SU-DHL-6 (cell line): ENCODE data around the gene DOCK9.

ENCODE experiments used
- H2AFZ ChIP-seq: fragments of 200-600 bp; sonication (generic); 2 replicates; pipeline ENCODE4 v1.6.1; 2014; ENCODE audit warnings: low read depth, mild to moderate bottlenecking, moderate library complexity, mixed read lengths, antibody characterized with exemption, low read length; ENCODE audit not compliant: severe bottlenecking
- H3F3A ChIP-seq: fragments of 200-600 bp; shearing (Covaris generic); 2 replicates; pipeline ENCODE4 v1.6.0; 2016; ENCODE audit warnings: antibody characterized with exemption, mild to moderate bottlenecking; ENCODE audit not compliant: insufficient read depth
- H3K27ac ChIP-seq: fragments of 200-600 bp; sonication (generic); 2 replicates; pipeline ENCODE4 v1.5.1; 2016; ENCODE audit warnings: low read depth, mild to moderate bottlenecking, low read length, moderate library complexity, mixed read lengths
- H3K27me3 ChIP-seq: fragments of 200-600 bp; sonication (generic), shearing (Covaris generic); 2 replicates; pipeline ENCODE4 v1.6.0; 2014; ENCODE audit warnings: mild to moderate bottlenecking, low read length
- H3K36me3 ChIP-seq: fragments of 200-600 bp; sonication (generic); 2 replicates; pipeline ENCODE4 v1.6.1; 2014; ENCODE audit warnings: mild to moderate bottlenecking, low read length, mixed read lengths
- H3K4me2 ChIP-seq: fragments of 300-600, 200-600 bp; shearing (Covaris generic), sonication (generic); 2 replicates; pipeline ENCODE4 v1.6.0; 2014; ENCODE audit warnings: low read length, low read depth, mild to moderate bottlenecking; ENCODE audit not compliant: poor library complexity, severe bottlenecking
- H3K4me3 ChIP-seq: fragments of 200-600 bp; sonication (generic); 2 replicates; pipeline ENCODE4 v1.5.1; 2014; ENCODE audit warnings: antibody characterized with exemption, low read length, mild to moderate bottlenecking, mixed read lengths; ENCODE audit not compliant: insufficient read depth, poor library complexity, severe bottlenecking
- H3K79me2 ChIP-seq: fragments of 200-600 bp; sonication (generic); 2 replicates; pipeline ENCODE4 v1.6.1; 2014; ENCODE audit warnings: mild to moderate bottlenecking, low read length, moderate library complexity; ENCODE audit not compliant: insufficient read depth
- H3K9ac ChIP-seq: fragments of 200-600 bp; sonication (generic); 2 replicates; pipeline ENCODE4 v1.7.0; 2014; ENCODE audit warnings: mild to moderate bottlenecking, low read length
- H3K9me2 ChIP-seq: fragments of 200-600 bp; sonication (generic); replicated peaks from 2 replicates; pipeline ENCODE4 v1.6.1; 2014; ENCODE audit warnings: low read length; ENCODE audit not compliant: insufficient read depth
- H3K9me3 ChIP-seq: fragments of 200-600 bp; sonication (generic); 2 replicates; pipeline ENCODE4 v1.6.1; 2014; ENCODE audit warnings: low read length, mixed read lengths; ENCODE audit not compliant: insufficient read depth
- H4K20me1 ChIP-seq: fragments of 200-600 bp; sonication (generic); 2 replicates; pipeline ENCODE4 v1.6.1; 2014; ENCODE audit warnings: low read depth, mild to moderate bottlenecking, antibody characterized with exemption, low read length, moderate library complexity, mixed read lengths
- CTCF ChIP-seq: fragments of 200-600 bp; sonication (generic); IDR thresholded peaks from one replicate; pipeline ENCODE4 v1.5.1; 2017; ENCODE audit warnings: antibody characterized with exemption, mild to moderate bottlenecking, low read length, moderate library complexity; ENCODE audit not compliant: insufficient read depth, poor library complexity, severe bottlenecking
- EZH2phosphoT487 ChIP-seq: fragments of 200-600 bp; sonication (generic), shearing (Covaris generic); conservative IDR thresholded peaks from 2 replicates; pipeline ENCODE4 v1.6.1; 2018; ENCODE audit warnings: mild to moderate bottlenecking, antibody characterized with exemption, low read length, moderate library complexity, mixed read lengths

DOCK9 gene

GRCh38 chr13:98940325-98941001 lies 37.4 kb downstream of the DOCK9 start:
- H3K9ac ChIP-seq, result no peak overlapping the region
- H3K4me3 ChIP-seq, result no peak overlapping the region
- no peak overlapping the region for H2AFZ ChIP-seq
- no peaks in the 10 kb centered on the region for H3K9me3 ChIP-seq
- H3K36me3 ChIP-seq, result no peaks in the 10 kb centered on the region
- H3K4me2 ChIP-seq, result no peak overlapping the region
- no peaks in the 10 kb centered on the region for H3K9me2 ChIP-seq
- TF ChIP-seq CTCF (no peak), EZH2phosphoT487 (no peak)
- no peaks in the 10 kb centered on the region for H4K20me1 ChIP-seq
- no peaks in the 10 kb centered on the region for H3K27me3 ChIP-seq
- no peaks in the 10 kb centered on the region for H3F3A ChIP-seq
- no peaks in the 10 kb centered on the region for H3K79me2 ChIP-seq
- H3K27ac ChIP-seq, result no peak overlapping the region

GRCh38 chr13:98939660-98940191 lies 38.1 kb downstream of the DOCK9 start:
- Histone ChIP-seq H3K36me3 (no peaks in the 10 kb centered on the region), H3K9me2 (no peaks in the 10 kb centered on the region)

GRCh38 chr13:98938801-98939200 lies 39.1 kb downstream of the DOCK9 start:
- Histone ChIP-seq H3K27me3 (no peaks in the 10 kb centered on the region), H3K9ac (no peak overlapping the region), H3K9me3 (no peaks in the 10 kb centered on the region), H3K36me3 (no peaks in the 10 kb centered on the region), H3K4me3 (no peak overlapping the region), H3K27ac (no peak overlapping the region), H2AFZ (no peak overlapping the region), H3K4me2 (no peak overlapping the region), H4K20me1 (no peaks in the 10 kb centered on the region), H3K9me2 (no peaks in the 10 kb centered on the region), H3K79me2 (no peaks in the 10 kb centered on the region), H3F3A (no peaks in the 10 kb centered on the region)
- TF ChIP-seq EZH2phosphoT487, result no peak
- TF ChIP-seq CTCF, result no peak

More at GRCh38 chr13:98939660-98940191, 38.1 kb downstream of the DOCK9 start:
- Histone ChIP-seq H3K79me2 (no peaks in the 10 kb centered on the region), H3F3A (no peaks in the 10 kb centered on the region), H4K20me1 (no peaks in the 10 kb centered on the region), H2AFZ (no peak overlapping the region), H3K9me3 (no peaks in the 10 kb centered on the region), H3K27ac (no peak overlapping the region), H3K4me3 (no peak overlapping the region), H3K4me2 (no peak overlapping the region), H3K9ac (no peak overlapping the region), H3K27me3 (no peaks in the 10 kb centered on the region)
- TF ChIP-seq CTCF, result no peak
- no peak for TF ChIP-seq EZH2phosphoT487
